SJSA1 (cell line): ENCODE measurements around the gene ARHGEF38. TPM values are rescaled to one million over a fixed set of nuclear protein-coding genes. Genes with fewer than 3 reads are reported as not detected.
"Not testable (repeated sequence)": the region's sequence is repeated elsewhere in the genome, so short reads cannot be mapped to it uniquely, and the experiment has no call there.

ENCODE experiments used
- DNase-seq, 2 experiments: peaks; one replicate each; pipeline ENCODE4 v3.0.0-alpha.2; 2015 to 2020; ENCODE audit warnings: low spot score in 2 of 2, low read depth in 1 of 2
- H3K27ac ChIP-seq: fragments of 250-450 bp; sonication (Bioruptor Pico); 2 replicates; pipeline ENCODE4 v1.5.1; 2020; ENCODE audit warnings: mild to moderate bottlenecking, moderate library complexity
- H3K27me3 ChIP-seq: fragments of 250-450 bp; sonication (Bioruptor Pico); replicated peaks from 2 replicates; pipeline ENCODE4 v1.5.1; 2020; ENCODE audit warnings: mild to moderate bottlenecking, moderate library complexity
- H3K36me3 ChIP-seq: fragments of 250-450 bp; sonication (Bioruptor Pico); 2 replicates; pipeline ENCODE4 v1.5.1; 2020; ENCODE audit warnings: mild to moderate bottlenecking
- H3K4me1 ChIP-seq: fragments of 250-450 bp; sonication (Bioruptor Pico); replicated peaks from 2 replicates; pipeline ENCODE4 v1.6.1; 2021; ENCODE audit warnings: mild to moderate bottlenecking
- H3K4me3 ChIP-seq: fragments of 250-450 bp; sonication (Bioruptor Pico); 2 replicates; pipeline ENCODE4 v1.5.1; 2020; ENCODE audit warnings: mild to moderate bottlenecking
- H3K9me3 ChIP-seq: fragments of 250-450 bp; sonication (Bioruptor Pico); replicated peaks from 2 replicates; pipeline ENCODE4 v1.5.1; 2020; ENCODE audit warnings: mild to moderate bottlenecking
- total RNA-seq: library from RNA; depleted of rRNA; stranded (reverse); fragments of >200 nt; shearing (Covaris generic); gene quantifications from 2 replicates; pipeline ENCODE4 v1.2.3, GENCODE V29; 2014

Gene ARHGEF38
- total RNA-seq, 1 experiment from 2014 or later = not detected

GRCh38 chr4:105708181-105709080 is 156.0 kb downstream of the ARHGEF38 start, which contains the start of the genes GSTCD and INTS12:
Gene GSTCD (plus strand): TSS chr4:105708784. CDS start chr4:105717614, 8,830 bp downstream.
Gene INTS12 (minus strand): TSS chr4:105708689. CDS start chr4:105700005, 8,684 bp downstream.
- Histone ChIP-seq H3K27ac (peak within 1 kb of the TSS; percentile 81), H3K4me1 (peaks cover 12% of the 10 kb centered on the region; the same call in 1 of the 2 replicates), H3K36me3 (peaks cover 19% of the 10 kb centered on the region), H3K4me3 (peak within 1 kb of the TSS; percentile 76), H3K27me3 (no peaks in the 10 kb centered on the region), H3K9me3 (no peaks in the 10 kb centered on the region)
- peak; percentile 91 for DNase-seq

- peak in 1 of 2 experiments; percentile 39 for DNase-seq
- Histone ChIP-seq H3K27me3 (no peaks in the 10 kb centered on the region), H3K9me3 (no peaks in the 10 kb centered on the region), H3K4me1 (peaks cover 12% of the 10 kb centered on the region; the same call in 1 of the 2 replicates), H3K4me3 (peak overlapping the region; percentile 76), H3K27ac (peak overlapping the region; percentile 81), H3K36me3 (peaks cover 17% of the 10 kb centered on the region)
These were observed 156.6 kb downstream of the ARHGEF38 start for GRCh38 chr4:105709081-105709450.

GRCh38 chr4:105710012-105710600 is 157.7 kb downstream of the ARHGEF38 start:
- H3K27ac ChIP-seq = no peak overlapping the region
- H3K9me3 ChIP-seq = no peaks in the 10 kb centered on the region
- H3K4me3 ChIP-seq = no peak overlapping the region
- H3K27me3 ChIP-seq = no peaks in the 10 kb centered on the region
- peaks cover 12% of the 10 kb centered on the region for H3K36me3 ChIP-seq
- DNase-seq = no peak
- H3K4me1 ChIP-seq = peaks cover 12% of the 10 kb centered on the region; the same call in 1 of the 2 replicates

GRCh38 chr4:105710678-105711077 is 158.3 kb downstream of the ARHGEF38 start:
- H3K36me3 ChIP-seq = peaks cover 8% of the 10 kb centered on the region
- H3K27ac ChIP-seq = no peak overlapping the region
- H3K9me3 ChIP-seq = no peaks in the 10 kb centered on the region
- no peak overlapping the region for H3K4me3 ChIP-seq
- H3K27me3 ChIP-seq = no peaks in the 10 kb centered on the region
- peaks cover 12% of the 10 kb centered on the region; the same call in 1 of the 2 replicates for H3K4me1 ChIP-seq
- DNase-seq = no peak

- no peak for DNase-seq
- H3K27ac ChIP-seq = no peak overlapping the region
These were observed 160.3 kb downstream of the ARHGEF38 start for GRCh38 chr4:105712766-105713165.

GRCh38 chr4:105714071-105714521 is 161.7 kb downstream of the ARHGEF38 start:
- H3K4me1 ChIP-seq = 0 out of 2 replicates have a peak, but pooled peaks cover 4% of the 10 kb centered on the region
- H3K36me3 ChIP-seq = peaks cover 6% of the 10 kb centered on the region
- DNase-seq = peak in 1 of 2 experiments; percentile 1
- no peaks in the 10 kb centered on the region for H3K27me3 ChIP-seq
- H3K9me3 ChIP-seq = no peaks in the 10 kb centered on the region
- H3K4me3 ChIP-seq = no peak overlapping the region
- no peak overlapping the region for H3K27ac ChIP-seq

More at GRCh38 chr4:105712766-105713165, 160.3 kb downstream of the ARHGEF38 start:
- Histone ChIP-seq H3K36me3 (peaks cover 8% of the 10 kb centered on the region), H3K4me3 (no peak overlapping the region), H3K27me3 (no peaks in the 10 kb centered on the region), H3K9me3 (no peaks in the 10 kb centered on the region), H3K4me1 (0 out of 2 replicates have a peak, but pooled peaks cover 4% of the 10 kb centered on the region)

- Histone ChIP-seq H3K4me1 (no peaks in the 10 kb centered on the region), H3K27me3 (no peaks in the 10 kb centered on the region), H3K27ac (no peak overlapping the region), H3K4me3 (no peak overlapping the region), H3K9me3 (no peaks in the 10 kb centered on the region), H3K36me3 (peaks cover 9% of the 10 kb centered on the region)
- DNase-seq = no peak
These were observed 162.5 kb downstream of the ARHGEF38 start for GRCh38 chr4:105714932-105715331.

GRCh38 chr4:105715692-105716278 is 163.4 kb downstream of the ARHGEF38 start:
- Histone ChIP-seq H3K36me3 (peaks cover 9% of the 10 kb centered on the region), H3K4me3 (no peak overlapping the region), H3K4me1 (no peaks in the 10 kb centered on the region), H3K27ac (no peak overlapping the region), H3K27me3 (no peaks in the 10 kb centered on the region), H3K9me3 (no peaks in the 10 kb centered on the region)
- DNase-seq = peak in 1 of 2 experiments; percentile 15

GRCh38 chr4:105719204-105719603 is 166.8 kb downstream of the ARHGEF38 start:
- H3K36me3 ChIP-seq = peaks cover 9% of the 10 kb centered on the region
- no peak for DNase-seq
- no peak overlapping the region for H3K27ac ChIP-seq
- no peaks in the 10 kb centered on the region for H3K27me3 ChIP-seq
- H3K4me3 ChIP-seq = no peak overlapping the region
- H3K9me3 ChIP-seq = no peaks in the 10 kb centered on the region
- H3K4me1 ChIP-seq = no peaks in the 10 kb centered on the region

- Histone ChIP-seq H3K4me1 (no peaks in the 10 kb centered on the region), H3K27ac (no peak overlapping the region), H3K36me3 (peaks cover 3% of the 10 kb centered on the region), H3K27me3 (no peaks in the 10 kb centered on the region), H3K9me3 (no peaks in the 10 kb centered on the region), H3K4me3 (no peak overlapping the region)
- no peak for DNase-seq
These were observed 173.2 kb downstream of the ARHGEF38 start for GRCh38 chr4:105725623-105726022.

GRCh38 chr4:105729895-105730294 is 177.5 kb downstream of the ARHGEF38 start:
- H3K4me1 ChIP-seq, H3K27ac ChIP-seq, H3K9me3 ChIP-seq, H3K4me3 ChIP-seq, DNase-seq, H3K27me3 ChIP-seq, H3K36me3 ChIP-seq: not testable (repeated sequence)
